HG02884 (cell line): Measurements from ENCODE around the gene SCARF2.
"Not testable (repeated sequence)": the region's sequence is repeated elsewhere in the genome, so short reads cannot be mapped to it uniquely, and the experiment has no call there.

Source experiments
- ATAC-seq: cut with Tn5 transposase; IDR thresholded peaks from one replicate; pipeline ENCODE4 v1.9.1; 2021; ENCODE audit warnings: mild to moderate bottlenecking, moderate library complexity; ENCODE audit not compliant: unreplicated experiment

Gene SCARF2

DNA sequence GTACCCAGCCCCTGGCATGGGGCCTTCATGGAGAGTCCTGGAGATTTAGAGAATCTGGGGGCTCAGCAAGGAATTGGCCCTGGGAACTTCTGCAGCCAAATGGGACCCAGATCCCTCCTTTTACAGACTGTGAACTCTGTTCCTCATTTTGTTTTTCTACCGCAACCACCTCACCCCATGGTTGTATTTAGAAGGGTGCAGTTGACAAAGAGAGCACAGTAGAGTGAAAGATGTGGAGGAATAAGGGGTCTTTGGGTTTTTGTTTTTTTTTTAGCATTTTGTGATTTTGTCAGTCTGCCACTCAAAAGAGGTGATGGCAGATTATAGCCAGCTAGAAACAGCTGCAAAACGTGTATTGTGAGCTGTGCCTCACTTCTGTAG lies 41.7 kb downstream of the SCARF2 start:
- no peak for ATAC-seq

DNA sequence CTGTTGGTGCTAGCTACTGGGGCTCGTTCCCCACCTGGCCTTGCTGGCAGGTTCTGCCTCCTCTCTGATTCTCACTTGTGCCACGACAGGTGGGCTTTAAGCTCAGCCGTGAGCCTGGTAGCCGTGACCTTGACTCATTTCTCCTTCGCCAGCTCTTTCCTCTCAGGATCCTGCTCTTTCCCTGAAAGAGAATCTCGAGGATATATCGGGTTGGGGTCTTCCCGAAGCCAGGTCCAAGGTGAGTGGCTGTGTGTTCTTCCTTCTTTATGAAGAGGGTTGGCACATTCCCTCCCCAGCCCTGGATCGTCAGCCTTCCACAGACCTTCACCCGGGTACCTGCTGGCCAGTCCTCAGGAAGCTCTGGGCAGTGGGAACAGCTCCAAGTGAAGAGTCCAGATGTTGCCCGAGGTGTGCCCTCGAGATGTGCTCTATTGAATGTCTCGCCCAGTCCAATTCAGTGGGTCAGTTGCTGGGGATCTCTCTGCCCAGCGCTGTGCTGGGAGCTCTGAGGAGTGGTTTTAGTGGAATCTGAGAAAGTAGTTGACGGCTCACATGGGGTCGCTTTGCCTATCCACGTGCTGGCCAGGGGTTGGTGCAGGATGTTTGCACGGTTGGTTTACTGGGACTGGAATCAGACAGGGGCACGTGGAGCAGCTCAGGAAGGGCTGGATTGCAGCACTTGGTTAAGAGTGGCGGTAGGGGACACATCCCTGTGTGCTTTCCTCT lies 42.3 kb downstream of the SCARF2 start:
- ATAC-seq = no peak

DNA sequence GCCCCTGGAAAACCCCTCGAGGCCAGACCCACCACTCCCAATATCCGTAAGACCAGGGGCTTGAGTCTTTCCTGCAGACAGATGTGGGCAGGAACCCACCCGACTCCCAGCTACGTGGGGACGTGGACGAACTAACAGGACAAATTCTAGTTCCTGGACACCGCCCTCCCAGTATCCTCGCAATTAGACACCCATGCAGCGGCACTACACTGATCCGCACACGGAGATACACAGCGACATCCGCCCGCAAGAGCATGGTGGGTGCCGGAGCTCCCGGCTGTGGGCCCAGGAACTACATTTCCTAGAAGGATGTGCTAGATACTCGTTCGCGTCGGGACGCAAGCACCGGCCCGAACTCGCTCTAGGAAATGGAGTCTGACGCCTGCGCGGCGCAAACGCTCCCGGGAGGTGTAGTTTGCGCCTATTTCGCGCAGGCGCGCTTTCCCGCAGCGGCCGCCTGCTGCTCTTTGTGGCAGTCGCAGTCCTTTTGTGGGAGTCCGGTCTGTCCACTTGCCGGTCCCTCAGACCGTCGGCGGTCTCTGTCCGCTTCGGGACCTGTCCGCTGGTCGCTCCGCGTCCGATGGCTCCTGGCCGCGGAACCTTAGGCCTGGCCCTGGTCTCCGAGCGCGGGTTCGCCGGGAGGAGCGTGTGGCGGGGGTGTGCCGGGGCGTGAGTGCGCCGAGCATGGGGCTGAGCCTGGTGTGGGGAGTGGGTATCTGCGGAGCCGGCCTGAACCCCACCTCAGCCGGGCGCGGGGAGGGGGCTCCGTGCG lies 43.7 kb downstream of the SCARF2 start, which contains the start of gene ZNF74:
Gene ZNF74 (plus strand): TSS at position 447 of the 772 bp plus-strand sequence. CDS start 478 bp downstream, outside the sequence.
- peak; percentile 55 for ATAC-seq

DNA sequence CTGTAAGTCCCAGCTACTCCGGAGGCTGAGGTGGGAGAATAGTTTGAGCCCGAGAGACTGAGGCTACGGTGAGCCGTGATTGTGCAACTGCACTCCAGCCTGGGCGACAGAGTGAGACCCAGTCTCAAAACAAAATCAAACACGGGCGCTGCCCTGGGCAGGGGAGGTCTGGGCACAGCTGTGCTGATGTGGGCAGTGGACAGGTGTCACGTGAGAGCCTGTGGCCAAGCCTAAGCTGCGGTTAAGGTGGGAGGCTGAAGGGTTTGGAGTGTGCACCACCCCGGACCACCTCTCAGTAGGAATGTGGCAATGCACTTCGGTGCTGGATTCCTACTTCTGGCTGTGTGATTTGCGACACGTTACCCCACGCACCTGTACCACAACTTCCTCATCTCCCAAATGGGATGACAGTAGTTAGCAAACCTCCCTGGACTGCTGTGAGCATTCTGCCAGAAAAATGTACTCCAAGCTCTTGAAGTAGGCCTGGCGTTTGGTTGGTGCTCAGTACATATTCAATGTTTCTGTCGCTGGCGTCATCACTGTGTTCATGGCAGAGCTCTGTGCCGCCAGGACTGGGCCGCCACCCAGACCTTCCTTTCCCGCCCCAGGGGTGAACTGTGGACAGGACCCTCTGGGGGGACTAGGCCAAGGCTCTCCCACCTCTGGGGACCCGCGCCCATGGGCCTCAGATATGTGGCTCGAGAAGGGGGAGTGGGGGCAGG lies 44.5 kb downstream of the SCARF2 start:
- no peak for ATAC-seq

DNA sequence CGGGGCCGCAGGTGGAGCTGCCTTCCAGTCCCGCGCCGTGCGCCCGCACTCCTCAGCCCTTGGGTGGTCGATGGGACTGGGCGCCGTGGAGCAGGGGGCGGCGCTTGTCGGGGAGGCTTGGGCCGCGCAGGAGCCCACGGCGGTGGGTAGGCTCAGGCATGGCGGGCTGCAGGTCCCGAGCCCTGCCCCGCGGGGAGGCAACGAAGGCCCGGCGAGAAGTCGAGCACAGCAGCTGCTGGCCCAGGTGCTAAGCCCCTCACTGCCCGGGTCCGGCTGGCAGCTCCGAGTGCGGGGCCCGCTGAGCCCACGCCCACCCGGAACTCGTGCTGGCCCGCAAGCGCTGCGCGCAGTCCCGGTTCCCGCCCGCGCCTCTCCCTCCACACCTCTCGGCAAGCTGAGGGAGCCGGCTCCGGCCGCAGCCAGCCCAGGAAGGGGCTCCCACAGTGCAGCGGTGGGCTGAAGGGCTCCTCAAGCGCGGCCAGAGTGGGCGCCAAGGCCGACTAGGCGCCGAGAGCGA lies 45.2 kb downstream of the SCARF2 start:
- ATAC-seq = not testable (repeated sequence)

DNA sequence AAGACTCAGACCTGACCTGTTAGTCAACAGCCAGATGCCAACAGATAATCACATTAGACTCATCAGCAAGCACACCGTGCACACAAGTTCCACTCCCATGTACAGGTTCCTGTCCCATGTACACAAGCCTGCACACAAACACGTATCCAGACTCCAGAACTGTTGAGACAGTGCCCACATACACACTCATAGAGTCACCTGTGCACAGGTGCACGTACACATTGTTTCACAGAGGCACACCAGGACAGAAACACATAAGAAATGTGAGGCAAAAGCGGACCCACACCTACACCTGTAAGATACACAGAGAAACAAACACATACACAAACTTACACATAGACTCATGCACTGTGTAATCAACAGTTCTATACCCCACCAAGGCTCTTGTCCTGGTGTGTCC lies 46.4 kb downstream of the SCARF2 start:
- no peak for ATAC-seq

DNA sequence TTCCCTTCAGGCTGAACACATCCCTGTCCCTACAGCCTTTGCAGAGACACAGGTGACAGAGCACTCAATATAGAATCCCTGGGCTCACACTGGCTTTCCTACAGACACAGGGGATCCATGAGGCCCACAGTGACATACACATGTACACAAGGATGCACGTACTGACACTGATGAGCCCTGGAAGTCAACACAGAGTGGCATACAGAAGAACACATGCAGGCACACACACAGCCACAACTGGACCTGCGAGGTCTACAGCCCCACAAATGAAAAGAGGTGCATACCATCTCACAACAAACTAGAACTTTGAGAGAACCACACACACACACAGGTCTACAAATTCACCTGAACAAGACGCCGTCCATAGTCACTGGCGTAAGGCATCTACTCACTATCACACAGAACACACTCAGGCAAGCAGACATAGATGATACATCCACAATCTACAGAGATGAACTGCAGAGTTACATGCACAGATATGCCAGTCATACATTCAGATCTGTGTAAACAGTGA lies 47.2 kb downstream of the SCARF2 start:
- no peak for ATAC-seq

DNA sequence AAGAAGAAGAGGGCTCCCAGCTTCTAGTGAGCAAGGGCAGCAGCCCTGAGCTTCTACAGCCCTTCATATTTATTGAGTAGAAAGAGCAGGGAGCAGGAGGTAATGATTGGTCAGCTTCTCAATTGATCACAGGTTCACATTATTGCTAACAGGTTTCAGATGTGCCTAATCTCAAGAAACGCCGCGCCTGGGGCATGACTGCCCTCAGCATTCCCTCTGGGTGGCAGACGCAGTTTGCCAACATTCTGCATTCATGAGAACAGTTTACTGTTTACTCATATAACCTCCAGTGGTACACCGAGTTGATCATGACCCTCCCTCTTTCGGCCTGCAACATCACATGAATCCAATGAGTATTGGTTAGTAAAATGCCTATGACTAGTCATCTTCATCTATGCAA lies 48.3 kb downstream of the SCARF2 start:
- ATAC-seq = no peak

DNA sequence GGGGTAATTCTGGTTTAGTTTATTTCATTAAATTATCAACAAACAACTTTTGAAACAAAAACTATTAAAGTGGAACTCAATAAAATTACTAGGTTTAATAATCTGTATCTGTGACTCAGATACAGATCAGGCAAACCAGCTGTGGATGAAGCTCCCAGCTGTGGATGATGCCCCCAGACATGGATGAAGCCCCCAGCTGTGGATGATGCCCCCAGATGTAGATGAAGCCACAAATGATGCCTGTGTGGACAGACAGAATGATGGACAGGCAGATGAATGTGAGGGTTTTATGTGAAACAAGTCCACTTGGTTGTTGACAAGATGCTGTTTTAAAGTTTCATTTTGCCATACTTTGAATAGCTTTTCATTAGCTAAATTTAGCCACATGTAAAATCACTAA lies 49.4 kb downstream of the SCARF2 start:
- no peak for ATAC-seq

DNA sequence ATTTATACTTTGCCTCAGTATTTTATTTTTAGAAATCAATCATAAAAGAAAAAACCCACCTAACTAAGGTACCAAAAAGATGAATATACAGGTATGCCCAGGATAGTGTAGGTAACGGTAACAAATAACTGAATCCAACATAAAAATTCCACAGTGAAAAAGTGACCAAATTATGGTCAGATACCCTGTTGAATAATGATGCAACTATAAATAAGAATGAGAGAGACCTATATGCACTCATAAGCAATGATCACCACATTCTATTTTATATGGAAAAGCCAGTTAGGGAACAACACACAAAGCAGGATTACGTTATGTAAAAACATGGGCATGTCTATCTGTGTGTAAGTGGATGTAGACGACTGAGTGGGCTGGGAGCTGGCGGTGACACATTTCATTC lies 50.7 kb downstream of the SCARF2 start:
- no peak for ATAC-seq

DNA sequence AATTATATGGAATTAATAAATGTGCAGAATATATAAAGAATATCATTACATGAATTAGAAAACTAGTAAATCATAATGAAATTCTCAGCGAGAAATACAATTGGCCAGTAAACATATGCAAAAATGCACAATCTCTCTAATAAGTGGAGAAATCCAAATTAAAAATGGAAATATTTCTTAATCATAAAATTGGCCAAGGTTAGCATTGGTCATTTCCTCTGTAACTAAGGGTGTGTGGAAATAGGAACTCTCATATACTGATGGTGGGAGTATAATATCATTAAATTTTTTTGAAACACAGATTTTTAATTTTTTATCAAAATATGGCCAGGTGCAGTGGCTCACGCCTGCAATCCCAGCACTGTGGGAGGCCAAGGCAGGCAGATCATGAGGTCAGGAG lies 51.3 kb downstream of the SCARF2 start:
- ATAC-seq = no peak

DNA sequence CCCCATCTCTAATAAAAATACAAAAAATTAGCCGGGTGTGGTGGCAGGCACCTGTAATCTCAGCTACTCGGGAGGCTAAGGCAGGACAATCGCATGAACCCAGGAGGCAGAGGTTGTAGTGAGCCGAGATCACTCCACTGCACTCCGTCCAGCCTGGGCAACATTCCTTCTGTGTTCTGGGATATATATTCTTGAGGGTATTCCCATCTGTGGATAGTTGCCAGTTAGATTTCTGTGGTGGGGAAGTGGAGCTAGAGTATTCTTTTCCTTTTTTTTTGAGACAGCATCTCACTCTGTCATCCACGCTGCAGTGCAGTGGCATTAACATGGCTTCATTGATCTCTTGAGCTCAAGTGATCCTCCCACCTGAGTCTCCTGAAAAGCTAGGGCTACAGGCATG lies 52.8 kb downstream of the SCARF2 start:
- no peak for ATAC-seq

DNA sequence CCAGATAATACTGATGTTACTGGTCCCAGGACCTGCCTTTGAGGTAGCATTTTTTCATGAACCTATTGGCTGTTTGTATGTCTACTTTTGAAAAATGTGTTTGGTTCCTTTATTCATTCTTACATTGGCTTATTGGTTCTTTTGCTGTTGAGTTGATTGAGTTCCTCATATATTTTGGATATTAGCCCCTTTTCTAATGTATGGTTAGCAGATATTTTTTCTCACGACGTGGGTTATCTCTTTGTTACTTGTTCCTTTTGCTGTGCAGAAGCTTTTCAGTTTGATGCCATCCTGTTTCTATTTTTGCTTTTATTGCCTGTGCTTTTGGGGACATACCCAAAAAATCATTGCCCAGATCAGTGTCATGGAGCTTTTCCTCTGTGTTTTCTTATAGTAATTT lies 53.5 kb downstream of the SCARF2 start:
- ATAC-seq = no peak

DNA sequence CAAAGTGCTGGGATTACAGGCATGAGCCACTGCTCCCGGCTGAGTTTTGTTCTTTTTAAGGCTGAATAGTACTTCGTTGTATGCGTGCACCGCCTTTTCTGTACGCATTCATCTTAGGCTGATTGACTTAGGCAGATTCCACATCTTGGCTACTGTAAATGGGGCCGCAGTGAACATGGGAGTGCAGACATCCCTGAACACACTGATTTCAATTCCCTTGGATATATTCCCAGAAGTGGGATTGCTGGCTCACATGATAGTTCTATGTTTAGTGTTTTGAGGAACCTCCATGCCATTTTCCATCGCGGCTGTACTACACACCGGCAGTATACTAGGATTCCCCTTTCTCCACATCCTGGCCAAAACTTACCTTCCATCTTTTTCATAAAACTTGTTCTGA lies 54.1 kb downstream of the SCARF2 start:
- no peak for ATAC-seq

DNA sequence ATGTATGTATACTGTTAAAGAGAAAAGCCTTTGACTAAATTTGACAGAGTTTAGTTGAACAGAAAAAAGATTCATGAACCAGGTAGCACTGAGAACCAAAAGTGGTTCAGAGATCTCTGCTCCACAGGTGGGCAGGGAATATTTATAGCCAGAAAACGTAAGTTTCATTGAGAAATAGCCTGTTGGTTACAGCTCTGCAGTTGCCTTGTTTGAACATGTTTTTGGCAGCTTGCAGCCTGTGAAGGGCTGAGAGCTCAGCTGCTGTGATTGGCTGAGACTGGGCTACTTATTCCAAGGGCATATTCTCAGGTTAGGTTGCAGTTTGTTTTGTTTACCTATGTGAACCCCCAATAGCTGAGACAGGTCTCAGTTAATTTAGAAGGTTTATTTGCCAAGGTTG lies 57.1 kb downstream of the SCARF2 start:
- ATAC-seq = no peak

DNA sequence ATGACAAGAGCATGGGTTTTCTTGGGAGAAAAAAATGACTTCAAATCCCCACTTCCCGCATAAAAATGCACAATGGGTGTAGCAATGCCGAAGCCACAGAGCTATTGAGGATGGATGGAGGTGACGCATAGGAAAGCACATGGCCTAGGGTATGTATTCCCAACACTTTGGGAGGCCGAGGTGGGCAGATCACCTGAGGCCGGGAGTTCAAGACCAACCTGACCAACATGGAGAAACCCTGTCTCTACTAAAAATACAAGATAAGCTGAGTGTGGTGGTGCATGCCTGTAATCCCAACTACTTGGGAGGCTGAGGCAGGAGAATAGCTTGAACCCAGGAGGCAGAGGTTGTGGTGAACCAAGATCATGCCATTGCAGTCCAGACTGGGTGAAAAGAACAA lies 58.9 kb downstream of the SCARF2 start:
- ATAC-seq = not testable (repeated sequence)

DNA sequence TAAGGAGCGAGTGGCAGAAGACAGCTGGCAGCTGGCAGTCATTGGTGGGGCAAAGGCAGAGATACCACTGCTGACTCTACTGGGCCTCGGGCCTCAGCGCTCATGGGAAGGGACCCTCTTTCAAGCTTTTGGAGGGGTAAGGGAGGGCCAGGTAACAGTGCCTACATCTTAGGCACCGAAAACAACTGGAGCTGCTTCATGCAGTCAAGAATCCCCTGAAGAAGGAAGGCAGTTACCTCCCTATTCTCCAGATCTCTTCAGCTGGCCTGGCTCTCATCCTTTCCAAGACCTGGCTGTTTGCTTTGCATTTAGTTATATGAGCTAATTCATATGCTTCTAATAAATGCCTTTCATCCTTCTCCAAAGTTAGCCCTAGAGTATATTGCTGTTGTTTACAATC lies 59.5 kb downstream of the SCARF2 start:
- no peak for ATAC-seq

DNA sequence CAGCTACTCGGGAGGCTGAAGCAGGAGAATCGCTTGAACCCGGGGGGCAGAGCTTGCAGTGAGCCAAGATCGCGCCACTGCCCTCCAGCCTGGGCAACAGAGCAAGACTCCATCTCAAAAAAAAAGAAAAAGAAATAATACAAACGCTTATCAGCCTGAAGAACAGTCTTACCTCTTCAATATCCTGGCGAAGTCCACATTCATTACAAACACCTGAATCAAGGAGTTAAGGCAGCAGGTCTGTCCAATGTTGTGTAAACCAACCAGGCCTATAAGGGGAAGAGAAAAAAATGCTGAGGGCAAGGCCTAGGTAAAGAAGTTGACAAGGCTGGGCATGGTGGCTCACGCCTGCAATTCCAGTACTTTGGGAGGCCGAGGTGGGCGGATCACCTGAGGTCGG lies 60.6 kb downstream of the SCARF2 start:
- ATAC-seq = not testable (repeated sequence)

DNA sequence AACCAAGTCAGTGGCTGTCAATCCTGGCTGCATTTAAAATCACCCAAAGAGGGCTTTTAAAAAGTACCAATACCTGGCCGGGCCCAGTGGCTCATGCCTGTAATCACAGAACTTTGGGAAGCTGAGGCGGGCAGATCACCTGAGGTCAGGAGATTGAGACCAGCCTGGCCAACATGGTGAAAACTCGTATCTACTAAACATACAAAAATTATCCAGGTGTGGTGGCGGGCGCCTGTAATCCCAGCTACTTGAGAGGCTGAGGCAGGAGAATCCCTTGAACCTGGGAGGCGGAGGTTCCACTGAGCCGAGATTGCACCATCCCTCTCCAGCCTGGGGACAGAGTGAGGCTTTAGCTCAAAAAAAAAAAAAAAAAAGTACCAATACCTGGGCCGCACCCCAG lies 61.3 kb downstream of the SCARF2 start:
- not testable (repeated sequence) for ATAC-seq
